HG02973 (cell line): ENCODE results near the gene GRID2.

ENCODE experiments used
- ATAC-seq: cut with Tn5 transposase; IDR thresholded peaks from one replicate; pipeline ENCODE4 v1.9.1; 2021; ENCODE audit warnings: moderate library complexity; ENCODE audit not compliant: unreplicated experiment

GRID2 gene

GRCh38 chr4:92520563-92520962, 216.8 kb downstream of the GRID2 start:
- no peak for ATAC-seq

GRCh38 chr4:92521941-92522340, 218.2 kb downstream of the GRID2 start:
- no peak for ATAC-seq

- no peak for ATAC-seq
These were observed 218.6 kb downstream of the GRID2 start for GRCh38 chr4:92522356-92522755.

GRCh38 chr4:92524131-92524530, 220.4 kb downstream of the GRID2 start:
- ATAC-seq, result no peak

GRCh38 chr4:92528541-92528940, 224.8 kb downstream of the GRID2 start:
- no peak for ATAC-seq

GRCh38 chr4:92529510-92529909, 225.7 kb downstream of the GRID2 start:
- no peak for ATAC-seq

GRCh38 chr4:92535599-92535998, 231.8 kb downstream of the GRID2 start:
- ATAC-seq, result no peak

GRCh38 chr4:92551616-92552015, 247.8 kb downstream of the GRID2 start:
- no peak for ATAC-seq

GRCh38 chr4:92566269-92566668, 262.5 kb downstream of the GRID2 start:
- no peak for ATAC-seq

GRCh38 chr4:92580816-92581215, 277.1 kb downstream of the GRID2 start:
- ATAC-seq, result no peak

- no peak for ATAC-seq
These were observed 295.3 kb downstream of the GRID2 start for GRCh38 chr4:92599044-92599443.

- no peak for ATAC-seq
These were observed 296.9 kb downstream of the GRID2 start for GRCh38 chr4:92600638-92601037.

- no peak for ATAC-seq
These were observed 302.5 kb downstream of the GRID2 start for GRCh38 chr4:92606227-92606626.

GRCh38 chr4:92615049-92615448, 311.3 kb downstream of the GRID2 start:
- ATAC-seq, result no peak

- no peak for ATAC-seq
These were observed 315.2 kb downstream of the GRID2 start for GRCh38 chr4:92618968-92619367.

- no peak for ATAC-seq
These were observed 325.5 kb downstream of the GRID2 start for GRCh38 chr4:92629302-92629701.

GRCh38 chr4:92634882-92635281, 331.1 kb downstream of the GRID2 start:
- ATAC-seq, result no peak

GRCh38 chr4:92636038-92636806, 332.5 kb downstream of the GRID2 start:
- ATAC-seq, result no peak

- no peak for ATAC-seq
These were observed 337.6 kb downstream of the GRID2 start for GRCh38 chr4:92641409-92641808.

- no peak for ATAC-seq
These were observed 343.1 kb downstream of the GRID2 start for GRCh38 chr4:92646826-92647225.

GRCh38 chr4:92651536-92651935, 347.8 kb downstream of the GRID2 start:
- no peak for ATAC-seq

- ATAC-seq, result no peak
These were observed 350.3 kb downstream of the GRID2 start for GRCh38 chr4:92654084-92654483.

- no peak for ATAC-seq
These were observed 353.9 kb downstream of the GRID2 start for GRCh38 chr4:92657695-92658094.
